Thyroid gland (tissue), 4 donors: ENCODE measurements around the gene ZNF302. TPM values are rescaled to one million over a fixed set of nuclear protein-coding genes. Genes with fewer than 3 reads are reported as not detected.

Experiments used
- DNase-seq, 2 donors: peaks; one replicate each; pipeline ENCODE4 v3.0.0-alpha.2; 2019
- H3K27ac ChIP-seq, 3 donors: fragments of 200-600 bp; sonication (generic); 1 replicate in 2 of 3; 2 replicates in 1 of 3; pipeline ENCODE4 v1.5.1; 2016 to 2019; ENCODE audit warnings: mild to moderate bottlenecking in 1 of 3, moderate library complexity in 1 of 3
- H3K27me3 ChIP-seq: fragments of 200-600 bp; sonication (generic); one replicate; pipeline ENCODE4 v1.5.1; 2019
- H3K36me3 ChIP-seq, 2 donors: fragments of 200-600 bp; sonication (generic); one replicate each; pipeline ENCODE4 v1.5.1; 2016 to 2019
- H3K4me1 ChIP-seq, 2 donors: fragments of 200-600 bp; sonication (generic); one replicate each; pipeline ENCODE4 v1.5.1; 2017 to 2019
- H3K4me3 ChIP-seq, 3 donors: fragments of 200-600 bp; sonication (generic); replicated peaks in 1 of 3; 1 replicate in 2 of 3; 2 replicates in 1 of 3; pipeline ENCODE4 v1.5.1; 2016; ENCODE audit warnings: mild to moderate bottlenecking in 1 of 3
- H3K9me3 ChIP-seq: fragments of 200-600 bp; sonication (generic); one replicate; pipeline ENCODE4 v1.5.1; 2017
- POLR2A ChIP-seq, 2 donors: fragments of 450-650 bp; IDR thresholded peaks; one replicate each; pipeline ENCODE4 v1.6.1; 2017; ENCODE audit warnings: antibody characterized with exemption in 2 of 2, mild to moderate bottlenecking in 2 of 2, moderate library complexity in 1 of 2
- WGBS, 2 donors: methylation state at CpG; one replicate each; pipeline ENCODE4 v1.1.5; 2017; 5-methylcytosine and 5-hydroxymethylcytosine counted together
- intact Hi-C: fragments of 100-400 bp; cut with DNase I; formaldehyde crosslinking; loops from one replicate; pipeline ENCODE4 v1.15.1; 2023
- total RNA-seq, 4 donors: library from RNA; depleted of rRNA; stranded (reverse); fragments of >200 nt; gene quantifications; one replicate each; pipeline ENCODE4 v1.2.3, GENCODE V29; 2016
- TF ChIP-seq, protein P1 (sequence below), 6 experiments: fragments of 200-600 bp in 3 of 6; fragments of 450-650 bp in 3 of 6; sonication (generic) in 3 of 6; IDR thresholded peaks; one replicate each; pipeline ENCODE4 v1.5.1; 2016 to 2019; ENCODE audit warnings: antibody characterized with exemption in 6 of 6, mild to moderate bottlenecking in 2 of 6, inconsistent platforms in 1 of 6, moderate library complexity in 1 of 6

ZNF302 gene
- total RNA-seq, result 10 to 100 TPM; 33.5 to 60.8 (median 47.9) TPM

DNA sequence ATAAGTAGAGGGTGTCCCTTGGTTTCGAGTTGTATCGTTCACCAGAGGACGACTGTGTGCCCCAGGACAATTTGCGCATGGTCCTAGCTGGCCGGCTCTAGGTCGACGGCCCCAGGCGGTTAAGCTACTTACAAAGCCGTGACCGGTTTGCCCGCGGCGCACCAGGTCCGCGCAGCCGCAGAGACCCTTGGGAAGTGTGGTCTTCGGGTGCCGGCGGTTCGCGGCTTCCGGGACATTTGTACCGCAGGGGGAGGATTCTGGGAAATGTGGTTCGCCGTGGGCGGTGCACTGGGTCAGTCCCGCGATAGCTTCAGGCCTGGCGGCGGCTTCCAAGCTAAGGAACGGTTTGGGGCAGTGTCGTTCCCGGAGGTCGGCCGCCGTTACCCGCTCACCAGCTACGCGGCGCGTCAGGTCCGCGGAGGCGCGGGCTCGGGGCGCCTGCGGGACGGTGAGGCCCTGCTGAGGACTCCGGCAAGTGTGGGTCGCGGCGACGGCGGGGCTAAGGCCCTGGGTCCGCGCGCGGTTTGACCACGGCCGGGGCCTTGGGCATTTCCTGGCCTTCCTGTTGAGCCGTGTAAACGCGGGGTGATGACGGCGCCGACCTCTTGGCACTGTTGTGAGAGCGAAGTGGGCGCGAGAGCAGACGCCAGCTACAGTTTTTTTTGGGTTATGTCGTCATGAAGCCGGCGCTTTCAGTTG lies at the start of gene ZNF302:
Gene ZNF302, plus strand, starts transcription at position 293 of the 699 bp plus-strand sequence. CDS start 1,127 bp downstream, outside the sequence.
- H3K27me3 ChIP-seq, result no peaks in the 10 kb centered on the region
- intact Hi-C loops, result no loop called here
- H3K9me3 ChIP-seq, result no peaks in the 10 kb centered on the region
- WGBS, 2 donors, result 0 to 1% methylated on average over 12 to 23 of the region's 74 CpGs
- H3K27ac ChIP-seq, result peak within 1 kb of the TSS; percentile 92 to 95 (median 94)
- peak in 1 of 2 donors; percentile 87 for TF ChIP-seq POLR2A (IDR thresholded peaks at IDR 0.05)
- TF ChIP-seq, protein P1, sequence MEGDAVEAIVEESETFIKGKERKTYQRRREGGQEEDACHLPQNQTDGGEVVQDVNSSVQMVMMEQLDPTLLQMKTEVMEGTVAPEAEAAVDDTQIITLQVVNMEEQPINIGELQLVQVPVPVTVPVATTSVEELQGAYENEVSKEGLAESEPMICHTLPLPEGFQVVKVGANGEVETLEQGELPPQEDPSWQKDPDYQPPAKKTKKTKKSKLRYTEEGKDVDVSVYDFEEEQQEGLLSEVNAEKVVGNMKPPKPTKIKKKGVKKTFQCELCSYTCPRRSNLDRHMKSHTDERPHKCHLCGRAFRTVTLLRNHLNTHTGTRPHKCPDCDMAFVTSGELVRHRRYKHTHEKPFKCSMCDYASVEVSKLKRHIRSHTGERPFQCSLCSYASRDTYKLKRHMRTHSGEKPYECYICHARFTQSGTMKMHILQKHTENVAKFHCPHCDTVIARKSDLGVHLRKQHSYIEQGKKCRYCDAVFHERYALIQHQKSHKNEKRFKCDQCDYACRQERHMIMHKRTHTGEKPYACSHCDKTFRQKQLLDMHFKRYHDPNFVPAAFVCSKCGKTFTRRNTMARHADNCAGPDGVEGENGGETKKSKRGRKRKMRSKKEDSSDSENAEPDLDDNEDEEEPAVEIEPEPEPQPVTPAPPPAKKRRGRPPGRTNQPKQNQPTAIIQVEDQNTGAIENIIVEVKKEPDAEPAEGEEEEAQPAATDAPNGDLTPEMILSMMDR (IDR thresholded peaks at IDR 0.05), result peak in 1 of 6 experiments; percentile 7
- peaks cover 15 to 25% of the 10 kb centered on the region in 2 donors for H3K4me1 ChIP-seq
- peak; percentile 97 for DNase-seq
- peaks cover 20 to 28% of the 10 kb centered on the region in 2 donors for H3K36me3 ChIP-seq
- H3K4me3 ChIP-seq, result peak within 1 kb of the TSS; percentile 28 to 83 (median 80)

DNA sequence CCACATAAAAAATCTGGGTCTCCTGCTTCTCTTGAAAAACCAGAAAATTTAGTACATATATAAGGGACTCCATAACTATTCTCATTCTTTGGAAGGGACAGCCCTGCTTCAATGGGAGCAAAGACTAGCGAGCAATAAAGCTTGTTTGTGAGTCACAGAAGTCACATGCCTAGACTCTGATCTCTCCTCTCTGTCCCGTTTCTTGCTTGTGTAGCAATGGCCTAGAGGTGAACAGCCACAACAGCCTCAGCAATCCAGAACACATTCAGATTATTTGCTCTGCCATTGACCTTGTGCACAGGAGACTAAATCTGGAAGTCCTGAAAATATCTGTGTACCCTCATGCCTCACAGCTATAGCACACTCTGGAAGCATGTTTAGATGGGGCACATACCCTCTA lies 43.7 kb upstream of the ZNF302 start:
- H3K4me3 ChIP-seq, result no peak overlapping the region
- TF ChIP-seq, protein P1 (IDR thresholded peaks at IDR 0.05), result no peak
- no peak for TF ChIP-seq POLR2A (IDR thresholded peaks at IDR 0.05)
- H3K9me3 ChIP-seq, result no peaks in the 10 kb centered on the region
- DNase-seq, result no peak
- intact Hi-C loops, result no loop called here
- no peak overlapping the region for H3K27ac ChIP-seq
- 96 to 100% methylated on average over 2 of the region's 2 CpGs for WGBS, 2 donors
- no peaks in the 10 kb centered on the region for H3K36me3 ChIP-seq
- no peaks in the 10 kb centered on the region for H3K4me1 ChIP-seq
- no peaks in the 10 kb centered on the region for H3K27me3 ChIP-seq

DNA sequence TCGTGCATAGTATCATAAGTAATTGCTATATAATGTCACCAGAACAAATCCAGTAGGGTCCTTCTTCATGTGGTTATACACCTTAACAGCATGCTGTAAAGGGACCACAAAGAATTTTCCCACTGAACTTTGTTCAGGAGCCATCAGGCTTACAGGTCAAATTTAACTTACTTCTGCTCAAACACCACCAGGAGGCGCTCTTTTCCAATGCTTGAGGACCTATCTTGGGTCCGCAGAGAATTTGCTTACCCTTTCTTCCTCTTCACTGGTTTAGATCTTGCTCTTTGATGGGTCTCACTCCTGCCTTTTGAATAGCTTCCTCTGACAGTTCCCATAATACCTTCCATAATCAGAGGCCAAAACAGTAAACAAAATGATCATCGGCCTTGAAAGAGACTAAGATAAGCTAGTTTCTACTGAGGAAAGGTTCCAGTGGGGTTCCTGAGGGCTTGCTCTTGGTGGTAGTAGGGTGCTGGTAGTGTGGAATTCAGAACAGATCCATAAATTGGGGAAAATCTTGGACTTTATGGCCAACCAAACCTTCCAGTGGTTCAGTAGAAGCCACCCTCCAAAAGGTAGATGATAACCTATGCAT lies 37.9 kb upstream of the ZNF302 start:
- H3K4me1 ChIP-seq, result no peaks in the 10 kb centered on the region
- intact Hi-C loops, result loop anchor here (5.0 kb wide), 1 partner anchor 73 kb away; no protein-coding TSS in a partner anchor
- no peaks in the 10 kb centered on the region for H3K27me3 ChIP-seq
- no peak overlapping the region for H3K27ac ChIP-seq
- no peak overlapping the region for H3K4me3 ChIP-seq
- H3K36me3 ChIP-seq, result no peaks in the 10 kb centered on the region
- H3K9me3 ChIP-seq, result no peaks in the 10 kb centered on the region
- TF ChIP-seq, protein P1 (IDR thresholded peaks at IDR 0.05), result peak; percentile 22 to 77 (median 70)
- no peak for TF ChIP-seq POLR2A (IDR thresholded peaks at IDR 0.05)
- DNase-seq, result peak; percentile 34 to 64
- 14 to 26% methylated on average over 4 of the region's 4 CpGs for WGBS, 2 donors

DNA sequence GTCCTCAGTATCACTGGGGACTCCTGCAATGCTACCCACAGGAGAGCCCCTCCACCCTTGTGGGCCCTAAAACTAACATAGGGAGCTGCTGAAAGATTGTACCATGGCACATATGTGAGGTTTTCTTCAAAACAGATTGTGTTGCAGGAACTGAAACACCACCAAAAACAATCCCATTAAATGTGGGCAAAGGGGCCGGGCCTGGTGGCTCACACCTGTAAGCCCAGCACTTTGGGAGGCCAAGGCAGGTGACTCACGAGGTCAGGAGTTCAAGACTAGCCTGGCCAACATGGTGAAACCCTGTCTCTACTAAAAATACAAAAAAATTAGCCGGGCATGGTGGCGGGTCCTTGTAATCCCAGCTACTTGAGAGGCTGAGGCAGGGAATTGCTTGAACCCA lies 35.2 kb upstream of the ZNF302 start:
- Histone ChIP-seq H3K36me3 (no peaks in the 10 kb centered on the region), H3K4me3 (no peak overlapping the region), H3K27ac (no peak overlapping the region), H3K9me3 (no peaks in the 10 kb centered on the region), H3K27me3 (no peaks in the 10 kb centered on the region), H3K4me1 (no peaks in the 10 kb centered on the region)
- 78 to 94% methylated on average over 4 of the region's 4 CpGs for WGBS, 2 donors
- TF ChIP-seq, protein P1 (IDR thresholded peaks at IDR 0.05), result no peak
- TF ChIP-seq POLR2A (IDR thresholded peaks at IDR 0.05), result no peak
- no peak for DNase-seq
- intact Hi-C loops, result no loop called here

DNA sequence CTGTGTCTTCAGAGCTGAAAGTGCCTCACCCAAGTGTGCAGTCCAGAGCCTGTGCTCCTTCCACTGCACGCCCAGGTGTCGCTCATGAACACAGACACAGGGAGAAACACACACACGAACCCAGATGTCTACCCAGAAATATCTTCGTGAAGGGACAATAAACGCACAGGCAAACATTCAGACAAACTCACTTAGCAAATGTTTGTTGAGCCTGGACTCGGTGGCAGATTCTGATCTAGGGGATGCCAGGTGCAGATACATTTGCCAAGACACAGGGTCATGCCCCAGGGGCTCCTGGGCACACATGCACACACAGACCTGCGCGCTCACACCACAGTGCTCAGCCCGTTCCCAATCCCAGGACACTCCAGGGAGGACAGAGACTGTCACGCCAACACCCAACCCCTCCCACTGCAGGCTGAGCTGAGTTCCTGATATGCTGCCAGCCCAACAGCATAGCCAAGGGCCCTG lies 32.5 kb upstream of the ZNF302 start:
- Histone ChIP-seq H3K27me3 (no peaks in the 10 kb centered on the region), H3K9me3 (no peaks in the 10 kb centered on the region), H3K4me1 (no peaks in the 10 kb centered on the region), H3K36me3 (no peaks in the 10 kb centered on the region), H3K4me3 (no peak overlapping the region), H3K27ac (no peak overlapping the region)
- WGBS, 2 donors, result 68 to 80% methylated on average over 10 of the region's 10 CpGs
- intact Hi-C loops, result no loop called here
- DNase-seq, result no peak
- TF ChIP-seq, protein P1 (IDR thresholded peaks at IDR 0.05), result no peak
- no peak for TF ChIP-seq POLR2A (IDR thresholded peaks at IDR 0.05)
